Measurements from ENCODE around the gene SLC41A1.

The SLC41A1 gene

DNA sequence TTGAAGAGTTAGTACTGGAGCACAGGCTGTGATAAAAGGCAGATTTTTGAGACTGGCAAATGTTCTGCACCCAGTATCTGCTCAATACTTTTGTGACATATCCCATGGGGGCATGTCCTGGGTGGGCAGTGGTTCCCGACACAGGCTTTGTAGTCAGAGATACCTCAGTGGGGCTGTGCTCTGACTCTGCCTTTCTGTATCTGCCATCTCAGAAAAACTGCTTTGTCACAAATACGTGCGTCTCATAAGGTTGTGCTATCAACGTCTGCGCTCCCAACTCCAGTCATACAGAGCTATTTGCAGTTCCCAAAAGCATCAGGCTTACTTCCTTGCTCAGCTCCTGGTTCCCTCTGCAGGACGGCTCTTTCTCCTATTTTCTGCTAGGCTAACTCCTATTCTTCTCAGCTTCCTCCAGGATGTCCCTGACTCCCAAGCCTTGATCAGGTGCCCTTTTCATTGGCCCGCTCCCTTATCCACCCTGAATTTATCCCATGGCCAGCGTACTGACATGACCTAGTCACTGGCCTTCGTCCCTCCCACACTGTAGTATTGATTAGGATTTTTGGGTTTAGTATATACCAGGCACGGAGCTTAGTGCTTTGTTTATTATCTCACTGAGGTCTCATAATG is 25.6 kb downstream of the SLC41A1 start:
- DNase-seq (ENCODE audit: low read depth): no peak

DNA sequence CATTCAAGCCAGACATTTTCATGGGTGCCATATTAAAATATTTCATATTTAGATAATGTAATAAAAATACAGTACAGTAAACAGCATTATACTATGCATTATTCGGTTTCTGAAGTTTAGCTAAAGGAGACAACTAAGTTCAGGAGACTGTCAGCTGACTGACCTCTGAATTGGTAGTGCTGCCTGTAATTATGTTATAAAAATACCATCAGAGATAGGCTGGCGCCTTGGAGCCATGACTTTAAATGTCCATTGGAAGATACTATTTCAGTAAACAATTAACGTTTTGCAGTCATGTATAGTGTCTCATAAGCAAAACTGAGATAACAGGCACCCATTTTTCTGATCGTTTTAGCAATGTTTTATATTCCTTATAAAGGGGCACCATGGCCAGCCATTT is 26.4 kb downstream of the SLC41A1 start:
- no peak for DNase-seq (ENCODE audit: low read depth)

DNA sequence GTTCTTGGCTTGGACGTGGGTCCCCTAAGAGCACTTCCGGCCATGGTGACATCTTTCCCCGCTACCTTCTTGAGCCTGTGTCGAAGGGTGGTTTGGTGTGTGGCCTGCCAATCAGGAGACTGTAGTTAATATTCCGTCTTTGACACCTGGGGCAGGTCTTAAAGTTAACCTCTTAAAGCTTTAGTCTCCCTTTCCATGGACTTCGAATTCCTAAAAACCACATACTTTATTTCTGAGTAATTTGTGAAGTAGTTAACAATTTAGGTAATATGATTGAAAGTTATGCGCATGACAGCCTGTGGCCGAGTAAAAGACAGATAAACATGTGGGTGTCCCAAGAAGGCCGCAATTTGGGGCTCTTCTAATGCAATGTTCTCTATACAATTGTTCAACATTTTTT is 27.6 kb downstream of the SLC41A1 start:
- no peak for DNase-seq (ENCODE audit: low read depth)

DNA sequence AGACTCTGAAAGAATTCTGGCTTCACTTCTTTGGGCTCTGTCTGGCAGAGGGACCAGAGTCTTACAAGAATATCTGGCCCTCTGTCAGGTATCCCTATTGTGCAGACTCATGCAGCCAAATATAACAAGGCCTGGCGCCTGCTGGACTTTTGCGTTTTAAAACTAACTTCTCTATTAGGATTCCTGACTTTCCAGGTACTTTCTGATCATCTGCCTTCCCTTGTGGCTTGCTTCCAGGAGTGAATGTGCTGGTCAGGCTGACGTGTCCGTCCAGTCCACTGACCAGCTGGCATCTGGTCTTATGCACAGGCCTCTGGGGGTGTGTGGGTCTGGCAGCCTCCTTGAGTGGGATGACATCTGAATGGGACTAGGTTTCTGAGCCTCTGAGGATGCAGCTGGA is 29.1 kb downstream of the SLC41A1 start:
- DNase-seq (ENCODE audit: low read depth): no peak

DNA sequence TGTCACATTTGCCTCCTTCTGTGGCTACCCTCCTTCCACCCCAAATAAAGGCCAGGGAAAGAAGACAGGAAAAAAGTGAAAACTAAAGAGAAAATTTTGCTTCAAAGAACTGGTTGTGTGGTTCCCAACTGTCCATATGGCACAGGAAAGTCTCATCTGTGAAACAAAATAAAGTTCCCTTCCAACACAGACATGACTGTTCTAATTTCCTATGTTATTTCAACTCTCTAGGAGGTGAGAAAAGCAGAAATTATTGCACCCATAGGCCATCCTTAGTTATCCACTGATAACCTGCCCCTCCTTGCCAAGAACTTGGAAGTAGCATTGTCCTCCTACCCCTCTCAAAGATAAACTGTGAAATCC is 29.6 kb downstream of the SLC41A1 start:
- no peak for DNase-seq (ENCODE audit: low read depth)

DNA sequence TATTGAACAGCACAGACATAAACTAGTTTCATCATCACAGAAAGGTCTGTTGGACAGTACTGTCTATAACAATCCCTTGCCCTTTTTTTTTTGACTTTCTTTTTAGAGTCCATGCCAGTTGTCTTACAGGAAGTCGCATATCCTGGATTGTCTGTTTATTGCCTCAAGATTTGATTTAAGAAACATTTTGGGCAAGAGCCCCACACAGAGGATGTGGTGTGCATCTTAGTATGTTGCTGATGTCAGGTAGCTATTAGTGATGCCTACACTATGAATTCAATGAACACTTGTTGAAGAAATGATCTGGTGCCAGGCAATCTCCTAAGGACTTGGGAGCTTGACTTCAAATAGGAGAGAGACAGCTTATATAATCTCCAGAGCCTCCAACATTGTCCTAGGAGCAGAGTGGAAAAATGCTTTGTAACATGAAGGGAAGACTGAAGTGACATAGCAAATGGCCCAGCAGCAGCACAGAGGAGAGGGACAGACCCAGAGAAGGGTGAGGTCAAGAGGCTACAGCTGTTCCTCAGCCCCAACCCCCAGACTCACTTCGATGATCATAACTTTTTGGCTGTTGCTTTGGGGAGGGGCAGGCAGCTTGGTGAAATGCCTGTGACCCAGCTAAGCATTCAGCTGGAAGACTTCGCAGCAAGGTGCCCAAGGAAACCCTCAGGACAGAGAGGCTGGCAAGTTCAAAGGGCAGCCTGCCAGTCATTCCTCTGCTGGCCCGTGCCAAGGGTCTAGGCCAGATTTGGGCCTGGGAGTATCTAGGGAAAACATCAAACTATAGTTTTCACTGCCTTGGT is 30.2 kb downstream of the SLC41A1 start:
- no peak for DNase-seq (ENCODE audit: low read depth)

DNA sequence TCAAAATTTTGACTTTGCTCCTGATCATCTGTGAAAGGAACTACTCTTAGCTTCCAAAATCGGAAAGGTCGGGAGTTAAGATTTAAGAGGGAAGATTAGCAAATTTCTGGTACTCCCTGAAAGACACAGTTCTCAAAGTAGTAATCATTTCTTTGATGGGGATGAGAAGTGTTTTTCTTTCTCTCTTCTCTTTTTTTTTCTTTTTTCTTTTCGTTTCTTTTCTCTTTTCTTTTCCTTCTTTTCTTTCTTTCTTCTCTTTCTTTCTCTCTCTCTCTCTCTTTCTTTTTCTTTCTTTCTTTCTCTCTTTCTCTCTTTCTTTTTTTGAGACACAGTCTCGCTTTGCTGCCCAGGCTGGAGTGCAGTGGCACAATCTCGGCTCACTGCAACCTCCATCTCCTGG is 32.7 kb downstream of the SLC41A1 start:
- DNase-seq (ENCODE audit: low read depth): no peak

DNA sequence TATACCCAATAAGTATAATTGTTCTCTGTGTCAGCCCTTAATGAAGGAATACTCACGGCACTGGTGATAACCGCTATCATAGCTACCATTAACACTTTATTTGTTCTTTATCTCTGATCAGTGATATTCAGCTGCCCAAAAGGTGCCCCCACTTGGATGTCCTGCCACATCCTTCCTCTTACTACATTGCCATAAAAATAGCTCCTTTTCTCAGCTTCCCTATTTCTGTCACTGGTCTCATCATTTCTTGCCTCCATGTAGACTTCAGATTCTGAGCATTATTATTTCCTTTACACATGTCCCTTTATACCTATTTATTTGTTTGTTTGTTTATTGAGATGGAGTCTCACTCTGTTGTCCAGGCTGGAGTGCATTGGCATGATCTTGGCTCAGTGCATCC is 35.0 kb downstream of the SLC41A1 start:
- DNase-seq (ENCODE audit: low read depth): no peak

DNA sequence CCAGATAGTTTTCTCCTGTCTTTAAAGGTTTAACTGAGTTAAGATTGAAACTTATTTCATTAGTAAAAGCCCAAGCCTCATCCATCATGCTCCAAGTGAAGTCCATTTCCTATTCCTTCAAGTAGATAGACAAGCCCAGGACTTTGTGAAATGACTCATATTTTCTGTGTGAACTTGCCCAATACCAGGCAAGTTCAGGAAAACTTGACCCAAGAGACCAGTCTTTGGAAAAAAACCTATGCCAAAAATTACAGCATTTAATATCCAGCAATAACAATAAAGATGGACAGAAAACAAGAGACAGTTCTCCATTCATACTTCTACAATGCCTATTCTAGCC is 37.3 kb downstream of the SLC41A1 start:
- DNase-seq (ENCODE audit: low read depth): no peak

DNA sequence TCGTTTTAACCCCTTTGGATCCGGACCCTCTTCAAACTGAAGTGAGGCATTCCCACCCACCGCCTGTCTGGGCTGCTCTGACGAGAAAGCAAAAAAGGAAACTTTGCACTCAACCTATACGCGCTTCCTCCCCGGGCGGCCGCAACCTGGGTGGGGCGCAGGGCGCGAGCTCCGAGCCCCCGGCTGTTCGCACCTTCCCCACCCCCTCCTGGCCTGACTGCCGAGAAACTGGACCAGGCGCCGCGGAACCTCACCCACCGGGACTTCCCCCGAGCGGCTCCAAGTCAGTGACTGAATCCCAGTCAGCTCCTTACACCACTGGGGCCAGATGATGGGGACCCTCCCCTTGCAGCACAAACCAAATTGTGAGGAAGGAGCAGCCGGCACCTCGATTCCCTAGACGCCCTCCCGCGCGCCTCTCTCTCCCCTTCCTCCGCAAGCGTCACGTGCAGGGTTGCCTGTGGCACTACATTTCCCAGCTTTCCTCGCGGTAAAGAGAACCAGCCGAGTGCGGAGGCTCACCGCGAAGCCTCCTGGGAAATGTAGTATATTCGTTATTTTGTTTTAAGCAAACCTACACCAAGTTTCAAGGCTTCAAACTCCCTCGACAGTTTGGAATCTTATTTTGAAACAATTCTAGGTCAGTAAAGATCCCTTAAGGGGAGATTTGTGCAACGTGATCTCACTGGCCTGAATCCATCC is 37.8 kb downstream of the SLC41A1 start, which contains the start of gene RAB29:
Gene RAB29 (minus strand): TSS at position 468 of the 702 bp plus-strand sequence. CDS start 526 bp downstream, outside the sequence.
- peak; percentile 61 for DNase-seq (ENCODE audit: low read depth)

DNA sequence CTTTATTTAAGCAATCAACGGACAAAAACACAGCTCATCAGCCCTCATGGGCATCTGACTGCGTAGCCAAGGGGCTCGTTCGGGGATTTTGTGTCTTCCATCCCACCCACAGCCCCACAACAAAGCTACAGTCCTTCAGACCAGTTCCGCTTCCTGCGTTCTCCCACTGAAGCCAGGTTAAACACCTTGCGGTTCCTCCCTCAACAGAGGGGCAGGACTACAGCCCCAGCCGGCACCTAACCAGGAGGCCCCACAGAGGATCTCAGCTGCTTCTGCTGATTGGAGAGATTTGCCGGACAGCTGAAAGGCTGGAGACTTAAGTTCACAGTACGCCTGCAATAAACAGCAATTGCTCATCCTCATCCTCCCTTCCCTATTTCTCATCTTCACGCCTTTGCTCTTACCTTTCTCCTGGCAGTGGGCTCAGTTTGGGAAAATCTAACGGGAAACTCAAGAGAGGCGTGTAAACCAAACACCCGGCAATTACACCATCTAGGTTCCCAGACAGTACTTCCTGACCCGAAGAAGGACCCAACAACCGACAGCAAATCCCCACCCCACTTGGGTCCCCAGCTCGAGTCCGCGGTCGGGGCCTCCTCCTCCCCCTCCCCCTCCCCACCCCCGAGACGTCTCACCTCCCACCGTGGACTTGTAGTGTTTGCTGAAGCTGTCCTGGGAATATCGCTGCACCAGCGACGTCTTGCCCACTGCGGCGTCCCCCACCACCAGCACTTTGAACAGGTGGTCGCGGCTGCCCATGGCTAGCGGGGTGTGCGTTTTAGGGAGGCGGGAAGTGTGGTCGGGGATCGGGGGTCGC is 38.6 kb downstream of the SLC41A1 start:
- no peak for DNase-seq (ENCODE audit: low read depth)

DNA sequence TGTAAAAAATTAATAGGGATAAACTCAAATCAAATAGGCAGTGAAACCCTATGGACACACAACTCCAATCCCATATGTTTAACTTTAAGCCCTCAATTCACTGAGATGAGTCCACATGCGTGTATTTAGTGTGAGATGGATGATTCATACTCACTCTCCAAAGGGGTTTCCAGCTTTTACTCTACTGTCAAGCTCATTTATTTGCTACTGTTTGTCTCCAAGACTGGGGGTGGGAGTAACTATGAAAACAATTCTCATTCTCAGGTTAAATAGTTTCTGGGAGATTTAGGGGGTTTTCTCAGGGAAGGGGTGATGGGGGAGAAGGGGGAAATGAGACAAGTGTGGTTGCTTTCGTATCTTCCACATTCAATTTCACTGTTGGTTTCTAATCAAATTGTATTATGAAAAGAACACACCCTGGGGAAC is 40.4 kb downstream of the SLC41A1 start:
- DNase-seq (ENCODE audit: low read depth): no peak

DNA sequence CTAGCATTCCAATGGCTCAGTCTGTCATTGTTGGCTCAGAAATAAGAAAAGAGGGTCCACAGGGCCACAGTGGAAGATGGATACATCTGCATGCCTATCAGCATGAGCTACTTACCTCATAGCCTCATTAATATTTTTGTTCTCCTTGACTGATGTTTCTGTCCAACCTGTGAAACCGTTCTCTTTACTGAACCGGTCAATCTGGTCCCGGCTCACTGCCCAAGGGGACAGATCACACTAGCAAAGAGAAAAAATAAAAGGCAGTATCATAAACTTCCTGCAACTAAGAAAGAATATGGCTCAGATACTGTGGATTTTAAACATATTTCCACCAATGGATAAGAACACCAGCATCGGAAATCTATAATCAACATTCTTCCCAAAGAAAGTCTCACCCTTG is 42.4 kb downstream of the SLC41A1 start:
- no peak for DNase-seq (ENCODE audit: low read depth)

DNA sequence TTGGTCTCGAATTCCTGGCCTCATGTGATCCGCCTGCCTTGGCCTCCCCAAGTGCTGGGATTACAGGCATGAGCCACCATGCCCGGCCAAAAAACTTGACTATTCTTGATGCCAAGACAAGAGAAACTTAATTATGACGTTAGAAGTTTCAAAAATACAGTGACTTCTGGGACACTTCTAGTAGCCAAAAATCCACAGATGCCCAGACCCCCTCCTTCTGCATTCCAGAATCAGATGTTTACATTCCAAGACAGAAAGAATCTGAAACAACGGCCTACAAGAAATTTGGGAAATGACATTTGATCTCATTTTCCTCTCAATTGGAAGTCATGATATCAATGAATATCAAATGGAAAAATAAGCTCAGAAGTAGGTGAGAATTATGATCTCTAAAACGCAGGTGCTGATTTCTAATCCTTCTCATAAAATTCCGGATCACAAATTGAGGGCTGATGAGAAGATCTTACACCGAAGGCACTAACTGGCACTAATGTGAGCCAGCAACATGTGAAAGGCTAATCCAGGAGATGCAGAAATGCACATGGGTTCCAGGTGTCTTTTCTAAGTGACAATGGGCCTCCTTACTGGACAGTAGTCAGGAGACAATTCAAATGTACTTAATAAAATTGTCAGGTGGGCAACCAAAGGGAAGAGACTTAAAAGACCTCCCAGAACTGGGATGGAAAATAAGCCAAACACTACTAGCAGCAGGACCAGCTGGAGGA is 43.2 kb downstream of the SLC41A1 start:
- DNase-seq (ENCODE audit: low read depth): peak; percentile 41

DNA sequence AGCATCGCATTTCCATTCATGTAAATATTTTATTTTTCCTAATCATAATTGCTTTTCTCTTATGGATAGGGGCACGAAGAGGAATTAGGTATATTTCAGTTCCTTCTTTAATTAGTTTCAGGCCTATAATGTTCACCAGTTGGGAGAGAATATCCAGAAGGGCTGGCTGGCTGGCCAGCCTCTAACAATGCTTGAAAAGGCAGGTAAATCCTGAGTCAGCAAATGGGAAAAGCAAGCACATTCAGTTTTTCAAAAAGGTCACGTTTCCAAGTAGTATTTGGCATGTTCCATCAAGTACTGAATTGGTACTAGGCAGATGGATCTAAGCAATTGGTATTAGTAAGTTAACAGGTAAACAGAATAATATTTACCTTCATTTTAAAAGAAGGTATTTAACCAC is 45.8 kb downstream of the SLC41A1 start:
- no peak for DNase-seq (ENCODE audit: low read depth)

DNA sequence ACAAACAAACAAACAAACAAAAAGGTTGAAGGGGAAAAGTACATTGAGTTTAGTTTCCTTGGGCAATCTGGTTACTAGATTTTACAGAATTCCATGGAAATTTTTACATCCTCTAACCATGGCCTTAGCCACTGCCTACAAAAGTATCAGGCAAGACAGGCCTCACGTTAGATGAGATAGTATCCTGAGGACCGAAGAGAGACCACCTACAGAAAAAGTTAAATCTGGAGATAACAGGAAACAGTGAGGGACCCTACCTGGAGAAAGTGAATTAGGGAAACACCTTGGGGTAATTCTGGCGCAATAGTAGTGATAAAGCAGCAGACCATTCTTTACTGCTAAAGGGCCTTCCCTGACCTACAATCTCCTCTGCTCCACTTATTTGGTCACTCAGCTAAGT is 46.4 kb downstream of the SLC41A1 start:
- DNase-seq (ENCODE audit: low read depth): no peak

DNA sequence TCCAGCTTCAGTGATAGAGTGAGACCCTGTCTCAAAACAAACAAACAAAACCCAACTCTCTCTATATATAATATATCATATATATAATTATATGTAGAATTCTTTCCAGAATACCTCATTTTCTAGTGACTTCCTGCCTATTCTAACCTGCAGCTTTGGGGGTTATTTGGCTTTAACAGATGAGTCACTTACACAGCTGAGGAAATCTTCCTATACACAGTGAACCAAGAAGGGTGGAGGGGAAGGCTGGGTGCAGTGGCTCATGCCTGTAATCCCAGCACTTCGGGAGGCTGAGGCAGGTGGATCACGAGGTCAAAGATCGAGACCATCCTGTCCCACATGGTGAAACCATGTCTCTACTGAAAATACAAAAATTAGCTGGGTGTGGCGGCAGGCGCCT is 47.0 kb downstream of the SLC41A1 start:
- no peak for DNase-seq (ENCODE audit: low read depth)

DNA sequence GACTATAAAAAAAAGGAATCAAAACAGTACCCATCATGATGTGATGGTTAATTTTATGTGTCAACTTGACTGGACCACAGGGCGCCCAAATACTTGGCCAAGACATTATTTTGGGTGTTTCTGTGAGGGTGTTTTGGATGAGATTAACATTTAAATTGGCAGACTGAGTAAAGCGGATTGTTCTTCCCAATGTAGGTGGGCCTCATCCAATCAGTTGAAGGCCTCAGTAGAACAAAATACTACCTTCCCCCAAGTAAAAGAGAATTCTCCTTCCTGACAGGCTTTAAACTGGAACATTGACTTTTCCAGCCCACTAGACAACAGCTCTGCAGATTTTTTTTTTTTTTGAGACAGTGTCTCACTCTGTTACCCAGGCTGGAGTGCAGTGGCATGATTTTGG is 48.4 kb downstream of the SLC41A1 start:
- DNase-seq (ENCODE audit: low read depth): no peak

DNA sequence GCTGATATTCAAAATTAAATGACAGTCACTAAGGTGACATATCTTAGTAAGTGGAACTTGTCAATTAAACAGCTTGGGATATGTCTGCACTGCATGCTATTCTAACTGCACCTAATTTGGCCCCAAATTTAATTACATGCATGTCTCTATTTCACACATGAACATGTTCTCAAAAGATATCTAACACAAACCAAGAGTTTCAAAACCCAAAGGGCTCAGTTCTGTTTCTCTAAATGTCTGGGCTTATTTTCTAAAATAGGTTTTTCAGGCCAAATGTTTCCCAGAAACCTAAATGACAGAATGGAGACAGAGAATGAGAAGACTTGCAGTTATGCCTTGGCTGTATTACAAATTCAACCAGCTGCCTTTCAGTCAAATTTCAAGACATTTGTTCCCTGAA is 49.0 kb downstream of the SLC41A1 start:
- DNase-seq (ENCODE audit: low read depth): no peak

DNA sequence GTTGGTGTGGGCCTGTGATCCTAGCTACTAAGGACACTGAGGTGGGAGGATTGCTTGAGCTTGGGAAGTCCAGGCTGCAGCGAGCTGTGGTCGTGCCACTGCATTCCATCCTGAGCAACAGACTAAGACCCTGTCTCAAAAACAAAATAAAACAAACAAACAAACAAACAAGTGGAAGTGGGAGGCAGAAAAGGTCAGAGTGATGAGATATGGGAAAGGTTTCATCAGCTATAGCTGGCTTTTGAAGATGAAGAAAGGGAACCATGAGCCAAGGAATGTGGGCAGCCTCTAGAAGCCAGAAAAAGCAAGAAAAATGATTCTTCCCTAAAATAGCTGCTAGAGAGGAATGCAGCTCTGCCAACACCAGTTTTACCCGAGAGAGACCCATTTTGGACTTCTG is 52.4 kb downstream of the SLC41A1 start:
- DNase-seq (ENCODE audit: low read depth): no peak

DNA sequence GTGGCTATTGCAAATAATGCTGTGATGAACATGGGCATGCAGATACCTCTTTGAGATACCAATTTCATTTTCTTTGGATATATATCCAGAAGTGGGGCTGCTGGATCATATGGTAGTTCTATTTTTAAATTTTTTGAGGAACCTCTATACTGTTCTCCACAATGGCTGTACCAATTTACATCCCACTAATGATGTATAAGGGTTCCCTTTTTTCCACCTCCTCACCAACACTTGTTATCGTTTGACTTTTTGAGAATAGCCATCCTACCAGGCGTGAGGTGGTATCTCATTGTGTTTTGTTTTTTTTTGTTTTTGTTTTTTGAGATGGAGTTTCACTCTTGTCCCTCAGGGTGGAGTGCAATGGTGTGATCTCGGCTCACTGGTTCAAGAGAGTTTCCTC is 56.4 kb downstream of the SLC41A1 start:
- DNase-seq (ENCODE audit: low read depth): no peak

DNA sequence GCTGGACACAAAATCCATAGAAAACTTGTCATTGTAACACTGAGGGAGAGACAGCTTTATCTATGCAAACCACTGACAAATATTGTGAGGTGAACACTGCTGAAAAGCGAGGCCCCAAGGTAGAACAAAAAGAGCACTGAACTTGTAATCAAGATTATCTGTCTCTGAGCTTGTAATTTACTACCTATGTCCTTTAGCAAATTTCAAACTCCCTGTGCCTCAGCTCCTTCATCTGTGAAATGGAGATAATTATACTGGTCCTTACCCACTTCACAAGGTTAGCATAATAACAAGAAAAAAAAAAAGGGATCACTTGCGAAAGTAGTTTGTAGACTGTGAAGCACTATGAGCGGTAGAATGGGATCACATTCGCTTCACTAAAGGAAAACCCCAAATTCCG is 58.1 kb downstream of the SLC41A1 start:
- no peak for DNase-seq (ENCODE audit: low read depth)
